GM18907 (cell line): ENCODE results near the gene CCDC69.
A peak's percentile ranks its signal among the peaks of the same experiment; 100 is the strongest.
"Not testable (repeated sequence)": the region's sequence is repeated elsewhere in the genome, so short reads cannot be mapped to it uniquely, and the experiment has no call there.

Experiments
- ATAC-seq: cut with Tn5 transposase; IDR thresholded peaks from one replicate; pipeline ENCODE4 v1.9.1; 2021; ENCODE audit warnings: mild to moderate bottlenecking, moderate library complexity; ENCODE audit not compliant: unreplicated experiment

CCDC69 gene

DNA sequence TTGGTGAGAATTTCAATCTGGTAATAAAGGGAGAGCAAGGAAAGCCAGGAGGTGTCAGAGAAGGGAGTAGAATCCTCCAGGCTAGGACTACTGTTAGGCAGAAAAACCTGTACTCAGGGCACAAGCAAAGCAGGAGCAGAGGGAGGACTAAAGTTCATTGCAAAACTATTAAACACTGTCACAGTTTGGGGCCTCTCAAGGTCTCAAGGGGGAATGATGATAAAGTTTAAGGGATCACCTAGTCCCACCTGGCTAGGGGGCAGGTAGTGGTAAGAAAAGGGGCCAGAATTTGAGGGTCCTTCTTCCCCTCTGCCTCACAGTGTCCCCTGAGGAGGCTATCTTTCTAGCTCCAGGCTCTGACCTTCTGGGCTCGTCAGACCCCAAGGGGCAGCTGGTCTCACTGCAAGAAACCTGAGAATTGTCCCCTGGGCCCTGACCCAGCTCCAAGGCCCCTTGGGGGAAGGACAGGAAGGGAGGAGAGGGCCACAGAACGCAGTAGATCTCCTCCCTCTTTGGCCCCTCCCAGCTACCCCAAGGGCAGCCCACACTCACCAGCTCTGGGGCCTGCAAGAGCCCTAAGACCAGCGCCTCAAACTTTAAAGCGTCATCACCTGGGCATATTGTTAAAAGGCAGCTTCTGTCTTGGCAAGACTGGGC lies 974 bp downstream of the CCDC69 start:
- peak; percentile 70 for ATAC-seq

DNA sequence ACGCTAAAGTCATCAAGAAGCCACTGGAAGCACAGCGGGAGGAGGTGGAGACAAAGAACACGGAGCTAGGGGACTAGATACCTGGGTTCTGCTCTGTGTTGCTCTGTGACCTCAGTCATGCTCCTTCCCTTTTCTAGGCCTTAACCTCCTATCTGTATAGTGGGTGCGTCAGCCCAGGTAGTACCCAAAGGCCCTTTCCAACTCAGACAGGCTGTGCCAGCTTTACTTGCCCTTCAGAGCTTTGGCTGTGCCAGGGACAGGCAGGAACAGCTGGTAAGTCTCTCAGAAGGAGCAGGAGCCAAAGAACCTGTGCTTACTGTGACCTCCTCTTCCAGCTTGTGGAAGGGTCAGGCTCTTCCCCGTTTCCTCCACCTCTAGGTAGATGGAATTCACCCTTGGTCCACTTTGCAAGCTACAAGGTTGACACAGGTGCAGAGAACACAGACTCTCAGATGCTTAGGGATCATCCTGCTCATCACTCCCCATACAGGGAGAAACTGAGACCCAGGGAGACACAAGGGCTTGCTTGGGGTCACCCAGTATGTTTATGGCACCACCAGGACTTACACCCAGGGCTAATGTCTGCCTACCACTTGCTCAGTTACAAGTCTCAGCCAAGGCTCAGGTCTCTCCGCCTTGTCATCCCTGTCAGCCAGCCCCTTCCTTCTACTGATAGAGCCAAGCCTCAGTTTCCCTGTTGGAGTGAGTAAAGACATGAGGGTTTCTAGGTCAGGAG lies 1.7 kb downstream of the CCDC69 start:
- ATAC-seq = no peak

DNA sequence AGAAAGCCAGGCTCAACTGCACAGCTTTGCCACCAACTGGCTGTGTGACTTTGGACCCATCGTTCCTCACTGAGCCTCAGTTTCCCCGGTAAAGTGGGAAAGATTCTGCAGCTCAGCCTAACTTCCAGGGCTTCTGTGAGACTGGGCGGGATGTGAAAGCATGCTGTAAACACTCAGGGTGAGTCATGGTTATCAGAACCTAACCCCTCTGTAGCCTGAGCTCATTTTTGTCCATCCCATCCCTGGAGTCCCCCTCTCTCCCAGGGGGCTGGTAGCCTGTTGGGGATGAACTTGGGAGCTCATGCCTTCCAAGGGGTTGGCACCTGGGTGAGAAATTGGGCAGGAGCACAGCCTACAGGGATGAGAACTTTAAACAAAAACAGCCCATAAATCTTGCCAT lies 2.3 kb downstream of the CCDC69 start:
- no peak for ATAC-seq

GRCh38 chr5:151219789-151220188 lies 4.1 kb downstream of the CCDC69 start:
- no peak for ATAC-seq

GRCh38 chr5:151219138-151219537 lies 4.8 kb downstream of the CCDC69 start:
- ATAC-seq = no peak

- ATAC-seq = no peak
Observed at GRCh38 chr5:151218177-151218576, 5.7 kb downstream of the CCDC69 start.

GRCh38 chr5:151216781-151217180 lies 7.1 kb downstream of the CCDC69 start:
- no peak for ATAC-seq

- no peak for ATAC-seq
Observed at GRCh38 chr5:151215546-151215880, 8.4 kb downstream of the CCDC69 start.

DNA sequence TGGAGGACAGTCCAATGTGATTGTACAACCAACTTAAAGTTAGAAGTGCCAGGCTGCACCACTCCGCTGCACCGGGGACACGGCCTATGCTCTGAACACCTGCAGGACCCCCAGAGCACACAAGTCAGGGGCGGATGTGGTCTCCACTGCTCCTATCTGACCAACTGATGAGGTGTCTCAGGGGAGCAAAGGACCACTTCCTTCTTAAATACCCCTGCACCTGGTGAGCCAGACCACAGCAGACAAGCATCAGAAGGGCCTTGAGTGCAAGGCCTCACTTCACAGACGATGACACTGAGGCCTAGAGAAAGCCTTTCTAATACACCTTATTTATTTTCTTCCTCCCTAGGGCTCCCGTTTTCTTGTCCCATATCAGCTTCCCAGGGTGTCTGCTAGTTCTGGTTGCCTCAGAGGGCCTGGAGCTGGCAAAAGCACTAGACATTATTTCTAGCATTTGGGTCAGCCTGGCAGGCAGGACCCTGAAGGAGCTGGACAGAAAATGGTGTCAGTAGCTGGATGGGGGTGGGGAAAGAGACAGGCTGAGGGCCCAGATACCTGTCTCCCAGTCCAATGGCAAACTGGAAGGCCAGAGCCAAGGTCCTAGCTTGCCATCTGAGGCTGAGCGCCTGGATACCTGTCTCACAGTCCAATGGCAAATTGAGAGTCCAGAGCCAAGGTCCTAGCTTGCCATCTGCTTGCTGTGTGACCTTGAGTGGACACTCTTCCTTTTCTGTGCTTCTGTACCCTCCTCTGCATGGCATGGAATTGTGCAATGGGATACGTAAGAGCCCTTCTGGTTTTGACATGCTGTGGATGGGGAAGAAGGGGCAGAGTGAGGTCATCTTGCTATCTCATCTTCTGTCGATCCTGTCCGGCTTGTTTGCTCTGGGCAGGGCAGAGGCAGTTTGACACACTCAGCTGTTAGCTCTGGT lies 9.0 kb downstream of the CCDC69 start:
- ATAC-seq = peak; percentile 73

- peak; percentile 82 for ATAC-seq
Observed at GRCh38 chr5:151213803-151214613, 9.9 kb downstream of the CCDC69 start.

DNA sequence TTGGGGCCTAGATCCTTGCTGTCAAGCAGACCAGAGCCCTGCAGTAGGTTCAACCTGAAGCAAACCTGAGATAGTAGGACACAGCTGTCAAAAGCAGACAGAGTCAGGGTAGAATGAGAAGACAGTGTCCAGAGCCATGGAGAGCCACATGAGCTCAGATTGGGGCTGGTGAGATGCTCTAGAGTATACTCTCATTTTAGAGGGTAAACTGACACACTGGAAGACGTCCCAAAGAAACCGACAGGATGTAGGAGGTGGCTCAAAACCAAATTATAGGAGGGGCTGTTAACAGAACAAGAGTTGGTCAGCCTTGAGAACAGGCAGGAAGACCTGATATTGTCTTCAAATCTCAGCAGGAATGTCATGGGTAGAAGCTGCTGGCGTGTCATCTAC lies 11.5 kb downstream of the CCDC69 start:
- peak; percentile 2 for ATAC-seq

GRCh38 chr5:151208481-151208914 lies 15.4 kb downstream of the CCDC69 start:
- no peak for ATAC-seq

GRCh38 chr5:151205411-151205810 lies 18.5 kb downstream of the CCDC69 start:
- ATAC-seq = no peak

GRCh38 chr5:151204051-151204450 lies 19.8 kb downstream of the CCDC69 start:
- no peak for ATAC-seq

DNA sequence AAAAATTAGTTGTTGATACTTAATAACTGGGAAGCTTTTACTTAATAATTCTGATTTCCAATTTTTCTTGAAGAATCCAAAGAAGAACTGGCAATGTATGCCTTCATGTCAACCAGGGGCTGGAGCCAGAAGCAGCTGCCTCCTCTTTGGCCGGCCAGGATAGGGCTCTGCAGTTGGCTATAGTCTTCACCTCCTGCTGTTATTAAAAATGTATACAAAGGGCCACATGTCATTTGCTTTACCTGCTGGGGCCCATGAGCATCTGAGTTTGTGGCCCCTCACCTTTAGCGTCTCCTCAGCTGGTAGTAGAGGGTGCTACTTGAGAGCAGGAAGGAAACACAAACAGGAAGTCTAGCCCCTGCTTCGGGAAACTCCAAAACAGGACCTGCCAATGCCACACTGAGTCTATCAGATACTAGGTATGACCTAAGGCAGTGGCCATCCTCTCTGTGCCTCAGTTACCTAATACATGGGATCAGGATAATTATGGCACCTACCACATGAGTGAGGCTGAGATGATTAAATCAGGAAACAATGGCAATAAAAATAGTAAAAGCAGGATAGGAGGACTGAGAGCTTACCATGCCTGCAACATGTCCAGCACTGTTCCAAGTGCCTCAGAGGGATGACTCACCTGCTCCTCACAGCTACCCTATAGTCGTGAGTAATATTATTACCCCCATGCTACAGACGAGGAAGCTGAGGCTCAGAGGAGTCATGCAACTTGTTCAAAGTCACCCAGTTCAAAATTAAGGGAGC lies 21.3 kb downstream of the CCDC69 start:
- ATAC-seq = no peak

DNA sequence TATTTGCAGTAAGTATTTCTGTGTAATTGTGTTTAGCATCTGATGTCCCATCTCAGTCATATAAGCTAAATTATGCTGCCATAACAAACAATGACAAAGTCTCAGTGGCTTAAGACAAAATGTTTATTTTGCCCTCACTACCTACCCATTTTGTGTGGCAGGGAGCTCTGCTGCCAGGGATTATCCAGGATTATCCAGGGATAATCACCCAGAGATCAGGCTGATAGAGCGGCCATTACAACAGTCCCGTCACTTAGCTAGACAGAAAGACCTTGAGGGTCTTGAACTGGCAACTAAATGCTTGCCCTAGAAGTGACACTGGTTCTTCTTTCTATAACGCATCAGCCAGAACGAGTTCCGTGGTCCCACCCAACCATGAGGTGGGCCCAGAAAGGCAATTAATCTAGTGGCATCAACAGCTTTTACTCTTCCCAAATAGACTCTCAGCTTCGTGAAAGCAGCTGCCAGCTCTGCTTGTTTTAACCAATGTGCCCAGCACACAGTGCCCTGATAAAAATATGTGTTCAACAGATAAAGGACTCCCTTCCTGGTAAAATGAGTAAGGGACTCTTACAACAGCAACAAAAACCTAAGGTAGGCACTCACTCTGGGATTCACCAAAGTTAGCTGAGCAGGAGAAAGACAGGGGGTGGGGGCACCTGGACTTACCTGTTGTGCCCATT lies 22.8 kb downstream of the CCDC69 start:
- ATAC-seq = no peak

GRCh38 chr5:151199581-151200185 lies 24.2 kb downstream of the CCDC69 start:
- no peak for ATAC-seq

DNA sequence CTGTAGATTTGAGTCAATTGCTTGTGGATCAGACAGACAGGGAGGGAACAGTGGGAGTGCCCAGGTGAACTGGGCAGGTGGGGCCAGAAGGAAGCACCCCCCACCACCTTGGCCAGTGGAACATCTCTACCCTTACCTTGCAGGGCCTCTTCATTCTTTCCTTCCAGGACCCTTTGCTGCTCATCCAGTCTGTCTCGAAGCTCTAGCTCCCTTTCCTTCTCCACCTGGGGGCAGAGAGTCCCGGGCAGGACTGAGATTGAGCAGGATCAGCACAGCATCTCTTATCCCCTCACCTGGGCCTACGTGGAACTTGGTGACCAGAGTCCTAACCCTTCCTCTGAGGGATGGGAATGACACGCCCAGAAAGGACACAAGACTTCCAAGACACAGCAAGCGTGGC lies 25.0 kb downstream of the CCDC69 start:
- no peak for ATAC-seq

DNA sequence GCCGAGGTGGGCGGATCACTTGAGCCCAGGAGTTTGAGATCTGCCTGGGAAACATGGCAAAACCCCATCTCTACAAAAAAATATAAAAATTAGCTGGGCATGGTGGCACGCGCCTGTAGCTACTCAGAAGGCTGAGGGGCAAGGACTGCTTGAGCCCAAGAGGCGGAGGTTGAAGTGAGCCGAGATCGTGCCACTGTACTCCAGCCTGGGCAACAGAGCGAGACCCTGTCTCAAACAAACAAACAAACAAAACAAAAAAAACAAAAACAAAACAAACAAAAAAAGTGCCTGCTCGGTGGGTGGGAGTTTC lies 26.6 kb downstream of the CCDC69 start:
- ATAC-seq = not testable (repeated sequence)
